ENCODE measurements around the gene FNDC1.

- no peak for TF ChIP-seq CTCF (IDR thresholded peaks at IDR 0.05)
- no peak for TF ChIP-seq POLR2A (IDR thresholded peaks at IDR 0.05)
- TF ChIP-seq EP300 (IDR thresholded peaks at IDR 0.05), result no peak
Measured at GRCh38 chr6:159271257-159271656, 102.1 kb downstream of the FNDC1 start.

All from ovary (tissue), 3 donors.